Sigmoid colon (tissue), 7 donors: ENCODE results near the gene CYBC1. TPM values are rescaled to one million over a fixed set of nuclear protein-coding genes. Genes with fewer than 3 reads are reported as not detected.

Source experiments
- DNase-seq: peaks from one replicate; pipeline ENCODE4 v3.0.0-alpha.2; 2019
- H3K27ac ChIP-seq, 4 donors: fragments of 200-600 bp; sonication (generic); one replicate each; pipeline ENCODE4 v1.5.1; 2016 to 2019; ENCODE audit warnings: mild to moderate bottlenecking in 1 of 4
- H3K27me3 ChIP-seq, 3 donors: fragments of 200-600 bp; sonication (generic); one replicate each; pipeline ENCODE4 v1.5.1; 2019; ENCODE audit warnings: mild to moderate bottlenecking in 1 of 3
- H3K36me3 ChIP-seq, 4 donors: fragments of 200-600 bp; sonication (generic); one replicate each; pipeline ENCODE4 v1.5.1; 2016 to 2019
- H3K4me1 ChIP-seq, 4 donors: fragments of 200-600 bp; sonication (generic); one replicate each; pipeline ENCODE4 v1.5.1; 2017 to 2019
- H3K4me3 ChIP-seq, 4 donors: fragments of 200-600 bp; sonication (generic); one replicate each; pipeline ENCODE4 v1.5.1; 2017 to 2019; ENCODE audit warnings: mild to moderate bottlenecking in 2 of 4, moderate library complexity in 1 of 4
- H3K9me3 ChIP-seq, 4 donors: fragments of 200-600 bp in 3 of 4; sonication (generic) in 3 of 4; one replicate each; pipeline versions ENCODE4 v1.5.1 to v1.6.1; 2013 to 2019
- EP300 ChIP-seq, 4 donors: sonication (generic); formaldehyde crosslinking; IDR thresholded peaks; one replicate each; pipeline ENCODE4 v1.6.1; 2017; ENCODE audit warnings: antibody characterized with exemption in 4 of 4
- POLR2A ChIP-seq, 2 donors: fragments of 450-650 bp; IDR thresholded peaks; one replicate each; pipeline ENCODE4 v1.6.1; 2016; ENCODE audit warnings: antibody characterized with exemption in 2 of 2, mild to moderate bottlenecking in 2 of 2, moderate library complexity in 2 of 2
- POLR2AphosphoS5 ChIP-seq, 4 donors: sonication (generic); formaldehyde crosslinking; IDR thresholded peaks; one replicate each; pipeline ENCODE4 v1.6.1; 2017; ENCODE audit warnings: antibody characterized with exemption in 4 of 4
- WGBS, 2 donors: extraction: QIAGEN DNeasy Blood & Tissue Kit; methylation state at CpG; one replicate each; pipeline ENCODE4 v1.1.7; 2013; 5-methylcytosine and 5-hydroxymethylcytosine counted together
- intact Hi-C: fragments of 100-400 bp; cut with DNase I; formaldehyde crosslinking; loops from one replicate; pipeline ENCODE4 v1.15.1; 2023
- polyA plus RNA-seq, 3 donors: library from polyadenylated mRNA; stranded (reverse); fragments of 200-250 nt; gene quantifications; one replicate each; pipeline ENCODE4 v1.2.3, GENCODE V29; 2013
- total RNA-seq, 4 donors: library from RNA; depleted of rRNA; stranded (reverse); fragments of >200 nt; gene quantifications; one replicate each; pipeline ENCODE4 v1.1.0, GENCODE V29; 2016
- TF ChIP-seq, protein P1 (sequence below), 4 experiments: fragments of 450-650 bp in 3 of 4; fragments of 200-600 bp in 1 of 4; IDR thresholded peaks; one replicate each; pipeline ENCODE4 v1.5.1; 2016 to 2019; ENCODE audit warnings: antibody characterized with exemption in 4 of 4, mild to moderate bottlenecking in 3 of 4, moderate library complexity in 2 of 4
- donor health status: healthy with polysubstance abuse.
- donor health status: Bipolar disorder and iron deficiency.
- donor health status: healthy.

The CYBC1 gene
- total and polyA plus RNA-seq, 7 donors, result 22.8 to 116 (median 39.9) TPM

DNA sequence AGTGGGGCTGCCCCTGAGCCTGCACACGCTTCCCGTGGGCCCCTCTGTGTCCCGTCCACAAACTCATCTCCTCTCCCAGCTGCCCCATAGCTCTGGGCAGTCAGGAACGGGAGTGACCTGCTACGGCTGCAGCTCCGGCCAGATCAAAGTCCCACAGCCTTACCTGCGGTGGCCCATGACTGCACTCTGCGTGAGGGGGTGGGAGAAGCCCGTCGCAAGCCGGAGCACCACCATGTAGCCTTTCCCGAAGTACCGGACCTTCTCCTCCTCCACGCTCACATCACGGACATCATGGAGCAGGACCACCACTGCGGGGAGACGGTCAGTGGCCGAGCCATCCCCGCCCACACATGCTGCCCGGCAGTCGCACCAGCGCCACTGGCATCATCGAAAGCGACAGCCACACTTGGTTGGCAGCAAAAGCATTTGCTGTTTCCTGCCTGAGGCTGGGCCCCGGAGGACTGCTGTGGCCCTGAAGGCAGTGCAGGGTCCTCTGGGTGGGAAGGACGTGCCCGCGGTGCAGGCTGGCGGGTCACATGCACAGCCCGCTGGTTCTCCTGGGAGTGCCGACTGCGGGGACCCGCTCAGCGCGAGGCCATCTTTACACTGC is 6.2 kb downstream of the CYBC1 start:
- Histone ChIP-seq H3K4me1 (peaks cover 0 to 16% (median 7%) of the 10 kb centered on the region in 4 donors), H3K27me3 (no peaks in the 10 kb centered on the region), H3K4me3 (no peak overlapping the region), H3K27ac (no peak overlapping the region), H3K36me3 (peaks cover 0 to 46% (median 7%) of the 10 kb centered on the region in 4 donors), H3K9me3 (no peaks in the 10 kb centered on the region)
- TF ChIP-seq, protein P1, sequence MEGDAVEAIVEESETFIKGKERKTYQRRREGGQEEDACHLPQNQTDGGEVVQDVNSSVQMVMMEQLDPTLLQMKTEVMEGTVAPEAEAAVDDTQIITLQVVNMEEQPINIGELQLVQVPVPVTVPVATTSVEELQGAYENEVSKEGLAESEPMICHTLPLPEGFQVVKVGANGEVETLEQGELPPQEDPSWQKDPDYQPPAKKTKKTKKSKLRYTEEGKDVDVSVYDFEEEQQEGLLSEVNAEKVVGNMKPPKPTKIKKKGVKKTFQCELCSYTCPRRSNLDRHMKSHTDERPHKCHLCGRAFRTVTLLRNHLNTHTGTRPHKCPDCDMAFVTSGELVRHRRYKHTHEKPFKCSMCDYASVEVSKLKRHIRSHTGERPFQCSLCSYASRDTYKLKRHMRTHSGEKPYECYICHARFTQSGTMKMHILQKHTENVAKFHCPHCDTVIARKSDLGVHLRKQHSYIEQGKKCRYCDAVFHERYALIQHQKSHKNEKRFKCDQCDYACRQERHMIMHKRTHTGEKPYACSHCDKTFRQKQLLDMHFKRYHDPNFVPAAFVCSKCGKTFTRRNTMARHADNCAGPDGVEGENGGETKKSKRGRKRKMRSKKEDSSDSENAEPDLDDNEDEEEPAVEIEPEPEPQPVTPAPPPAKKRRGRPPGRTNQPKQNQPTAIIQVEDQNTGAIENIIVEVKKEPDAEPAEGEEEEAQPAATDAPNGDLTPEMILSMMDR (IDR thresholded peaks at IDR 0.05), result no peak
- no peak for TF ChIP-seq POLR2AphosphoS5 (IDR thresholded peaks at IDR 0.05)
- no peak for TF ChIP-seq EP300 (IDR thresholded peaks at IDR 0.05)
- TF ChIP-seq POLR2A (IDR thresholded peaks at IDR 0.05), result no peak
- DNase-seq, result no peak
- intact Hi-C loops, result no loop called here
- WGBS, 2 donors, result 92 to 94% methylated on average over 35 of the region's 35 CpGs

DNA sequence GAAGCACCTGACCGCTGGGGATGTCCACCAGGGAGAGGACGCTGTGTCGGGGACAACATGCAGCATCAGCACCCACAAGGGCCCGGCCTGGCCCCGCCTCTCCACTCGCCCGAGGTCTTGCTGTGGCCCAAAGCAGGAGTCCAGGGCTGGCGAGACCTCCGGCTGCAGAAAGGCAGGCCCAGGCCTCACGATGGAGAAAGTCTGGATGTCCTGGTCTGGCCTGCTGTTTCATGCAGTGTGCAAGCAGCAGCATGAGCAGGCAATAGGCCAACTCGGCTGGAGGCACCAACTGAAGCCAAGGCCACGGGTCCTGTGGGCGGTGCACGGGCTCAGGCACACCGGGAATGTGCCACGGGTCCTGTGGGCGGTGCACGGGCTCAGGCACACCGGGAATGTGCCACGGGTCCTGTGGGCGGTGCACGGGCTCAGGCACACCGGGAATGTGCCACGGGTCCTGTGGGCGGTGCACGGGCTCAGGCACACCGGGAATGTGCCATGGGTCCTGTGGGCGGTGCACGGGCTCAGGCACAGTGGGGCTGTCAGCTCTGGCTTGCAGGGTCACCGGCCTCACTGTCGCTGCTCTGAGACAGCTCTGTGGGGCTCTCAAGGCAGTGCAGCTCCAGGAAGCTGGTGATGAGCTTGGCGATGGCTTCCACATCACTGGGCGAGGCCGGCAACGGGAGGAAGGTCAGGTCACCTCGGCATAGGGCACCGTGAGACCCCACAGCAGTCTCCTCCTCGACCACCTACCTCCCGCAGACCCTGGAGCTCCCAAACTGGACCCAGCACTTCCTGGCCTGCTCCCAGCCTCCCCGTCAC is 6.9 kb downstream of the CYBC1 start:
- intact Hi-C loops, result no loop called here
- Histone ChIP-seq H3K9me3 (no peaks in the 10 kb centered on the region), H3K4me3 (no peak overlapping the region), H3K27ac (no peak overlapping the region), H3K4me1 (peaks cover 0 to 11% (median 2%) of the 10 kb centered on the region in 4 donors), H3K36me3 (peaks cover 0 to 46% (median 7%) of the 10 kb centered on the region in 4 donors), H3K27me3 (no peaks in the 10 kb centered on the region)
- DNase-seq, result no peak
- 83 to 91% methylated on average over 38 to 39 of the region's 40 CpGs for WGBS, 2 donors
- TF ChIP-seq, protein P1 (IDR thresholded peaks at IDR 0.05), result no peak
- TF ChIP-seq POLR2A (IDR thresholded peaks at IDR 0.05) (no peak), EP300 (IDR thresholded peaks at IDR 0.05) (no peak), POLR2AphosphoS5 (IDR thresholded peaks at IDR 0.05) (no peak)

DNA sequence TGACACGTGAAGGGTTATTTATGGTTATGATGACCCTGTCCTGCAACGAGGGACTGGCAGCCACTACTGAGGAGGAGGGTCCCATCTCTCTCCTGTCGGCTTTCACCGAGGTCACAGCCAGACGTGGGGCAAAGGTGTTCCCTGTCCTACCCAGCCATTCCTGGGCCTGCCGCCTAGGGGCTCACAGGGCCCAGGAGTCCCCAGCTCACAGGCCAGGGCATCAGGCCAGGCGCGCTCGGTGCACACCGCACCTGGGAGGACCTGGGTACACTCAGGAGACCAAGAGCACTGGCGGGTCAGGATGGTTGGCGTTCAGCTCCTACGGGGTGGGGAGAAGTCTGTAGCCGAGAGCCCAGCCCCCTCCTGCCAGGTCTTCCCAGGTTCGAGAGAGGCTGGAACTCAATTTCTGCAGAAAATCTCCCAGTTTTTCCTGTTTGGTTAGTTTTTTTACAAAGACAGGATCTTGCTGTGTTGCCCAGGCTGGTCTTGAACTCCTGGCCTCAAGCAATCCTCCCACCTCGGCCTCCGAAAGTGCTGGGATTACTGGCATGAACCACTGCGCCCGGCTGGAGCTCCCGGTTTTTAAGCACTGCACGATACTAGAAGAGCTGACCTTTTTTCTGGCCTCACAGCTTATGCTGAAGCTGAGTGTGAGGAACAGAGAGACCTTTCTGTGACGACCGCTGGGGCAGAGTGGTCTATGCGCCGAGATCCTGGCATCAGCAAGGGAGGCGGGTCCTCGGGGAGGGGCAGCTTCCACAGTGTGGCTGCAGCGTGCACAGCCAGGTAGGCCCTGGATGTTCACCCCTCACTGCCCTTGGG is 7.7 kb downstream of the CYBC1 start:
- intact Hi-C loops, result no loop called here
- Histone ChIP-seq H3K36me3 (peaks cover 0 to 46% (median 7%) of the 10 kb centered on the region in 4 donors), H3K27ac (no peak overlapping the region)

DNA sequence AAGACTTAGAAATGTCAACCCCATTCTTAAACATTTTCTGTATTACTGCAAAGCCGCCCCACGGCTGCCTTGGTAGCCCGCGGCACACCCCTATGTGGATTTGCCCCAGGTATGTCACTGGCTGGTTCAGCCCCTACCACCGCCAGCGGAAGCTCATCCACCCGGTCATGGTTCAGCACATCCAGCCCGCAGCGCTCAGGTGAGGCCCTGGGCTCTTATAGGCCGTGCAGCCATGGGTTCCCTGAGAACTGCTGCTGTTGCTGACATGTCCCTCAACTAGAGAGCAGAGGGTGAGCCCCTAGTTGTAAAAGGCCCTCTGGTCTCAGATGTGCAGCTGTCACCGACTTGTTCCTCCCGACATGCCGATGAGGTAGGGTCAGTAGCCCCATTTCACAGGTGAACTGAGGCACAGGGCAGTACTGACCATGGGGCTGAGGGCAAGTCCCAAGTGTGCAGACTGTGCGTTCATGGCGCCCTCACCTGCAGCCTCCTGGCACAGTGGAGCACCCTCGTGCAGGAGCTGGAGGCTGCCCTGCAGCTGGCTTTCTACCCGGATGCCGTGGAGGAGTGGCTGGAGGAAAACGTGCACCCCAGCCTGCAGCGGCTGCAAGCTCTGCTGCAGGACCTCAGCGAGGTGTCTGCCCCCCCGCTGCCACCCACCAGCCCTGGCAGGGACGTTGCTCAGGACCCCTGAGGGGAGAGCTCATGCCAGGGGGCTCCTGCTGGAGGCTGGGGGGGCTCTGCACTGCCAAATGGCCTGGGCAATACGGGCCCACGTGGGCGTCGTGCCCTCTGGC is 8.7 kb downstream of the CYBC1 start:
- H3K4me3 ChIP-seq, result no peak overlapping the region
- WGBS, 2 donors, result 84 to 88% methylated on average over 27 of the region's 27 CpGs
- peaks cover 0 to 11% (median 2%) of the 10 kb centered on the region in 4 donors for H3K4me1 ChIP-seq
- H3K27ac ChIP-seq, result no peak overlapping the region
- intact Hi-C loops, result no loop called here
- H3K27me3 ChIP-seq, result no peaks in the 10 kb centered on the region
- H3K9me3 ChIP-seq, result no peaks in the 10 kb centered on the region
- TF ChIP-seq POLR2AphosphoS5 (IDR thresholded peaks at IDR 0.05) (no peak), POLR2A (IDR thresholded peaks at IDR 0.05) (no peak), EP300 (IDR thresholded peaks at IDR 0.05) (no peak)
- TF ChIP-seq, protein P1 (IDR thresholded peaks at IDR 0.05), result no peak
- peaks cover 0 to 44% (median 7%) of the 10 kb centered on the region in 4 donors for H3K36me3 ChIP-seq
- no peak for DNase-seq

More for the DNA sequence above, 7.7 kb downstream of the CYBC1 start:
- Histone ChIP-seq H3K4me1 (peaks cover 0 to 11% (median 2%) of the 10 kb centered on the region in 4 donors), H3K9me3 (no peaks in the 10 kb centered on the region), H3K4me3 (no peak overlapping the region), H3K27me3 (no peaks in the 10 kb centered on the region)
- TF ChIP-seq POLR2AphosphoS5 (IDR thresholded peaks at IDR 0.05) (no peak), POLR2A (IDR thresholded peaks at IDR 0.05) (no peak)
- DNase-seq, result no peak
- WGBS, 2 donors, result 89 to 91% methylated on average over 28 of the region's 28 CpGs
